SK-N-SH treated with all-trans-retinoic acid at 6 μM for 48 hours (cell line): ENCODE measurements around the gene PRKCI.
"Not testable (repeated sequence)": the region's sequence is repeated elsewhere in the genome, so short reads cannot be mapped to it uniquely, and the experiment has no call there.

Experiments used
- ATAC-seq: fragments of 200-7000 bp; cut with Tn5 transposase; 3 replicates; pipeline ENCODE4 v1.9.1; 2020; ENCODE audit warnings: mild to moderate bottlenecking, moderate library complexity
- BACH2 ChIP-seq: fragments of 250-450 bp; sonication (Bioruptor Pico); IDR thresholded peaks from 2 replicates; pipeline ENCODE4 v1.9.0; 2021; ENCODE audit warnings: mild to moderate bottlenecking, borderline replicate concordance
- CSDC2 ChIP-seq: fragments of 250-450 bp; sonication (Bioruptor Pico); IDR thresholded peaks from 2 replicates; pipeline ENCODE4 v1.5.0; 2020; ENCODE audit warnings: mild to moderate bottlenecking, moderate library complexity
- CSRNP3 ChIP-seq: fragments of 250-450 bp; sonication (Bioruptor Pico); IDR thresholded peaks from 2 replicates; pipeline ENCODE4 v1.5.1; 2021; ENCODE audit warnings: mild to moderate bottlenecking, moderate library complexity
- ESRRG ChIP-seq: fragments of 250-450 bp; sonication (Bioruptor Pico); IDR thresholded peaks from 2 replicates; pipeline ENCODE4 v1.6.1; 2021; ENCODE audit warnings: mild to moderate bottlenecking
- GLIS3 ChIP-seq: fragments of 250-450 bp; sonication (Bioruptor Pico); IDR thresholded peaks from 2 replicates; pipeline ENCODE4 v1.5.0; 2020; ENCODE audit warnings: mild to moderate bottlenecking, moderate library complexity
- ISL1 ChIP-seq: fragments of 250-450 bp; sonication (Bioruptor Pico); IDR thresholded peaks from 2 replicates; pipeline ENCODE4 v2.1.2; 2022; ENCODE audit warnings: mild to moderate bottlenecking, moderate library complexity
- OSR1 ChIP-seq: fragments of 250-450 bp; sonication (Bioruptor Pico); IDR thresholded peaks from 2 replicates; pipeline ENCODE4 v1.8.0; 2022; ENCODE audit warnings: moderate library complexity, mild to moderate bottlenecking, inconsistent platforms
- PATZ1 ChIP-seq: fragments of 250-450 bp; sonication (Bioruptor Pico); IDR thresholded peaks from 2 replicates; pipeline ENCODE4 v1.8.0; 2020; ENCODE audit warnings: mild to moderate bottlenecking, moderate library complexity, borderline replicate concordance
- POU6F1 ChIP-seq: fragments of 250-450 bp; sonication (Bioruptor Pico); IDR thresholded peaks from 2 replicates; pipeline ENCODE4 v1.8.0; 2021; ENCODE audit warnings: low read depth, mild to moderate bottlenecking, moderate library complexity, borderline replicate concordance
- PPARA ChIP-seq: fragments of 250-450 bp; sonication (Bioruptor Pico); IDR thresholded peaks from 2 replicates; pipeline ENCODE4 v1.5.0; 2020; ENCODE audit warnings: mild to moderate bottlenecking, borderline replicate concordance
- RARB ChIP-seq: fragments of 250-450 bp; sonication (Bioruptor Pico); IDR thresholded peaks from 2 replicates; pipeline ENCODE4 v1.8.0; 2021; ENCODE audit warnings: mild to moderate bottlenecking, moderate library complexity
- TCF4 ChIP-seq: fragments of 250-450 bp; sonication (Bioruptor Pico); IDR thresholded peaks from 2 replicates; pipeline ENCODE4 v1.8.0; 2021; ENCODE audit warnings: mild to moderate bottlenecking, moderate library complexity, borderline replicate concordance
- TOX ChIP-seq: fragments of 250-450 bp; sonication (Bioruptor Pico); IDR thresholded peaks from 2 replicates; pipeline ENCODE4 v1.8.0; 2021; ENCODE audit warnings: mild to moderate bottlenecking, moderate library complexity, borderline replicate concordance
- TSHZ2 ChIP-seq: fragments of 250-450 bp; sonication (Bioruptor Pico); IDR thresholded peaks from 2 replicates; pipeline ENCODE4 v1.5.0; 2020; ENCODE audit warnings: mild to moderate bottlenecking, moderate library complexity
- ZC3H10 ChIP-seq: fragments of 250-450 bp; sonication (Bioruptor Pico); IDR thresholded peaks from 2 replicates; pipeline ENCODE4 v1.5.1; 2021; ENCODE audit warnings: mild to moderate bottlenecking, moderate library complexity
- ZFP30 ChIP-seq: fragments of 450-650 bp; formaldehyde crosslinking; IDR thresholded peaks from 2 replicates; pipeline ENCODE4 v1.5.0; 2022; ENCODE audit warnings: mild to moderate bottlenecking, moderate library complexity
- ZNF565 ChIP-seq: fragments of 450-650 bp; formaldehyde crosslinking; conservative IDR thresholded peaks from 2 replicates; pipeline ENCODE4 v1.5.0; 2020; ENCODE audit warnings: low read depth, mild to moderate bottlenecking, moderate library complexity
- ZNF70 ChIP-seq: fragments of 450-650 bp; formaldehyde crosslinking; IDR thresholded peaks from 2 replicates; pipeline ENCODE4 v1.5.0; 2020; ENCODE audit warnings: mild to moderate bottlenecking, moderate library complexity
- ZNF8 ChIP-seq: fragments of 450-650 bp; formaldehyde crosslinking; IDR thresholded peaks from 2 replicates; pipeline ENCODE4 v1.5.0; 2020; ENCODE audit warnings: mild to moderate bottlenecking, moderate library complexity
- TF ChIP-seq, protein P1 (sequence below): fragments of 250-450 bp; sonication (Bioruptor Pico); IDR thresholded peaks from 2 replicates; pipeline ENCODE4 v1.5.1; 2020; ENCODE audit warnings: low read depth, mild to moderate bottlenecking, moderate library complexity

PRKCI gene

DNA sequence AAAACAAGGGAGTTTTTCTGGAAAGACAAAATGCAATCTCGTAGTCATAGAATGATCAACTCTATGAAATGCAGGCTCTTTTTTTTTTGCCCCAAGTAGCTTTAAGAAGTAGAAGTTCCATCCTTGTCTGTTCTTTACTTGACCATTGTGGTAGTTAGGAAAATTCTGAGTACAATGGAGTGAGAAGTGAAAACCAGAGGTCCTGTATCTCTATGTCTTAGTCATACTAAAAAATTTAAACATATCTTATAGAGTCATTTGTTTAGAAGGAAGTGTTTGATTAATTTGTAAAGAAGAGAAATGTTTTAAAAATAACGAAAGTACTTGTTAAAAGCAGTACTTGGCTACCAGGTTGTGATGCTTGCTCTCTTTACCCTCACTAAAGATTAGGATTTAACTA is 52.4 kb downstream of the PRKCI start:
- no peak for TF ChIP-seq ISL1
- TF ChIP-seq ZC3H10 (CRISPR knock-in tag) = no peak
- TF ChIP-seq, protein P1, sequence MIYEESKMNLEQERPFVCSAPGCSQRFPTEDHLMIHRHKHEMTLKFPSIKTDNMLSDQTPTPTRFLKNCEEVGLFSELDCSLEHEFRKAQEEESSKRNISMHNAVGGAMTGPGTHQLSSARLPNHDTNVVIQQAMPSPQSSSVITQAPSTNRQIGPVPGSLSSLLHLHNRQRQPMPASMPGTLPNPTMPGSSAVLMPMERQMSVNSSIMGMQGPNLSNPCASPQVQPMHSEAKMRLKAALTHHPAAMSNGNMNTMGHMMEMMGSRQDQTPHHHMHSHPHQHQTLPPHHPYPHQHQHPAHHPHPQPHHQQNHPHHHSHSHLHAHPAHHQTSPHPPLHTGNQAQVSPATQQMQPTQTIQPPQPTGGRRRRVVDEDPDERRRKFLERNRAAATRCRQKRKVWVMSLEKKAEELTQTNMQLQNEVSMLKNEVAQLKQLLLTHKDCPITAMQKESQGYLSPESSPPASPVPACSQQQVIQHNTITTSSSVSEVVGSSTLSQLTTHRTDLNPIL = no peak
- TF ChIP-seq TCF4 (CRISPR knock-in tag) = no peak
- no peak for TF ChIP-seq RARB (CRISPR knock-in tag)
- no peak for TF ChIP-seq PPARA
- no peak for TF ChIP-seq ZFP30 (CRISPR knock-in tag)
- no peak for TF ChIP-seq CSRNP3 (CRISPR knock-in tag)
- no peak for TF ChIP-seq ZNF8 (CRISPR knock-in tag)
- no peak for TF ChIP-seq POU6F1 (CRISPR knock-in tag)
- TF ChIP-seq OSR1 = no peak
- no peak for ATAC-seq

DNA sequence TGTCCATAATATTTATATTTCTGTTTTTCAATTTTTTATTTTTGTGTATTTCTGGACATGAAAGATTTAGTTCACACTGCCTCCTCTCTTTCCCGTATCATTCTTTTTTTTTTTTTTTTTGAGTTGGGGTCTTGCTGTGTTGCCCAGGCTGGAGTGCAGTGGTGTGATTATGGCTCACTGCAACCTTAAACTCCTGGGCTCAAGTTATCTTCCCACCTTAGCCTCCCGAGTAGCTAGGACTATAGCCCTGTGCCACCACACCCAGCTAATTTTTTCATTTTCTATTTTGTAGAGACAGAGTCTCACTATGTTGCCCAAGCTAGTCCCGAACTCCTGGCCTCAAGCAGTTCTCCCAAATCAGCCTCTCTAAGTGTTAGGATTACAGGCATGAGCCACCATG is 53.6 kb downstream of the PRKCI start:
- TF ChIP-seq CSDC2 (CRISPR knock-in tag) = no peak
- ATAC-seq = no peak

DNA sequence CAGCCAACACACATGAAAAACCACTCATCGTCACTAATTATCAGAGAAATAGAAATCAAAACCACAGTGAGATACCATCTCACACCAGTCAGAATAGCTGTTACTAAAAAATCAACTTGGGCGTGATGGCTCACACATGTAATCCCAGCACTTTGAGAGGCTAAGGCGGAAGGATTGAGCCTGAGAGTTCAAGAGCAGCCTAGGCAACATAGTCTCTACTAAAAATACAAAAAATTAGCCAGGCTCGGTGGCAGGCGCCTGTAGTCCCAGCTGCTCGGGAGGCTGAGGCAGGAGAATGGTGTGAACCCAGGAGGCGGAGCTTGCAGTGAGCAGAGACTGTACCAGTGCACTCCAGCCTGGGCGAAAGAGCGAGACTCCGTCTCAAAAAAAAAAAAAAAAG is 55.1 kb downstream of the PRKCI start:
- not testable (repeated sequence) for ATAC-seq

- TF ChIP-seq POU6F1 (CRISPR knock-in tag) (no peak), ZNF70 (no peak), PATZ1 (no peak), TOX (CRISPR knock-in tag) (no peak), TSHZ2 (CRISPR knock-in tag) (no peak), ZC3H10 (CRISPR knock-in tag) (no peak), BACH2 (no peak), ZNF565 (CRISPR knock-in tag) (no peak), ZNF8 (CRISPR knock-in tag) (no peak), CSDC2 (CRISPR knock-in tag) (no peak), ESRRG (CRISPR knock-in tag) (no peak), GLIS3 (CRISPR knock-in tag) (no peak)
- TF ChIP-seq, protein P1 = no peak
- TF ChIP-seq, all 23 proteins: peak for 0
- ATAC-seq = no peak
Measured at GRCh38 chr3:170277833-170278580, 55.8 kb downstream of the PRKCI start.
